HG03139 (cell line): ENCODE data around the gene OOSP3.

Source experiments
- ATAC-seq: cut with Tn5 transposase; IDR thresholded peaks from one replicate; pipeline ENCODE4 v1.9.1; 2021; ENCODE audit not compliant: unreplicated experiment

OOSP3 gene

GRCh38 chr11:59943997-59944714 is 65.6 kb downstream of the OOSP3 start:
- no peak for ATAC-seq

GRCh38 chr11:59944720-59945119 is 66.1 kb downstream of the OOSP3 start:
- ATAC-seq = no peak
